ENCODE results near the gene CEP76. TPM values are rescaled to one million over a fixed set of nuclear protein-coding genes. Genes with fewer than 3 reads are reported as not detected.

The CEP76 gene
- total RNA-seq, 1 donor from 2014 or later: 12.4 TPM

DNA sequence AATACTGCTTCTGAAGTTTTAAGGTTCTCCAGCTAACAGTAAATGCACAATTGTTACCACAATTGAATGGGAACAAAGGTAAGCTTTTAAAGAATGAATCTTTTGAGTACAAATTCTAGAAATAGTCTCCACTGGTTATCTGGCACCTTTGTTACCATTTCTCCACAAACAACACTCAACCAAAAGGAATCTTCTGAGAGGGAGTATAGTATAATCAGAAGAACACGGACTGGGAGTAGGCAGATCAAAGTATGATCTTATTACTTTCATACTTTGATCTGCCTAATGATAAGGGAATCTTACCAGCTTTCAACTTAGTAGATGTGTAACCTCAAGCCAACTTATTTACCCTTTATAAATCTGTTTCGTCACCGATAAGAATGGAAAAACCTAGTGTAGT lies 1.4 kb downstream of the CEP76 start:
- peak overlapping the region; percentile 91 for H3K27ac Mint-ChIP-seq
- no peaks in the 10 kb centered on the region for H3K27me3 Mint-ChIP-seq
- no peaks in the 10 kb centered on the region for H3K9me3 Mint-ChIP-seq
- DNase-seq (ENCODE audit: extremely low spot score, unreplicated experiment): no peak
- peaks cover 38% of the 10 kb centered on the region for H3K4me1 Mint-ChIP-seq (ENCODE audit: unreplicated experiment)
- H3K4me3 Mint-ChIP-seq: peak overlapping the region; percentile 96
- peaks cover 15% of the 10 kb centered on the region for H3K36me3 Mint-ChIP-seq
- TF ChIP-seq, protein P1, sequence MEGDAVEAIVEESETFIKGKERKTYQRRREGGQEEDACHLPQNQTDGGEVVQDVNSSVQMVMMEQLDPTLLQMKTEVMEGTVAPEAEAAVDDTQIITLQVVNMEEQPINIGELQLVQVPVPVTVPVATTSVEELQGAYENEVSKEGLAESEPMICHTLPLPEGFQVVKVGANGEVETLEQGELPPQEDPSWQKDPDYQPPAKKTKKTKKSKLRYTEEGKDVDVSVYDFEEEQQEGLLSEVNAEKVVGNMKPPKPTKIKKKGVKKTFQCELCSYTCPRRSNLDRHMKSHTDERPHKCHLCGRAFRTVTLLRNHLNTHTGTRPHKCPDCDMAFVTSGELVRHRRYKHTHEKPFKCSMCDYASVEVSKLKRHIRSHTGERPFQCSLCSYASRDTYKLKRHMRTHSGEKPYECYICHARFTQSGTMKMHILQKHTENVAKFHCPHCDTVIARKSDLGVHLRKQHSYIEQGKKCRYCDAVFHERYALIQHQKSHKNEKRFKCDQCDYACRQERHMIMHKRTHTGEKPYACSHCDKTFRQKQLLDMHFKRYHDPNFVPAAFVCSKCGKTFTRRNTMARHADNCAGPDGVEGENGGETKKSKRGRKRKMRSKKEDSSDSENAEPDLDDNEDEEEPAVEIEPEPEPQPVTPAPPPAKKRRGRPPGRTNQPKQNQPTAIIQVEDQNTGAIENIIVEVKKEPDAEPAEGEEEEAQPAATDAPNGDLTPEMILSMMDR (conservative IDR thresholded peaks at IDR 0.05): no peak

- H3K27me3 Mint-ChIP-seq: no peaks in the 10 kb centered on the region
- no peak for DNase-seq (ENCODE audit: extremely low spot score, unreplicated experiment)
- peaks cover 14% of the 10 kb centered on the region for H3K36me3 Mint-ChIP-seq
- H3K27ac Mint-ChIP-seq: no peak overlapping the region
- H3K4me3 Mint-ChIP-seq: no peak overlapping the region
- TF ChIP-seq, protein P1 (conservative IDR thresholded peaks at IDR 0.05): no peak
- H3K9me3 Mint-ChIP-seq: no peaks in the 10 kb centered on the region
- H3K4me1 Mint-ChIP-seq (ENCODE audit: unreplicated experiment): peaks cover 37% of the 10 kb centered on the region
Measured at GRCh38 chr18:12699747-12700146, 2.8 kb downstream of the CEP76 start.

DNA sequence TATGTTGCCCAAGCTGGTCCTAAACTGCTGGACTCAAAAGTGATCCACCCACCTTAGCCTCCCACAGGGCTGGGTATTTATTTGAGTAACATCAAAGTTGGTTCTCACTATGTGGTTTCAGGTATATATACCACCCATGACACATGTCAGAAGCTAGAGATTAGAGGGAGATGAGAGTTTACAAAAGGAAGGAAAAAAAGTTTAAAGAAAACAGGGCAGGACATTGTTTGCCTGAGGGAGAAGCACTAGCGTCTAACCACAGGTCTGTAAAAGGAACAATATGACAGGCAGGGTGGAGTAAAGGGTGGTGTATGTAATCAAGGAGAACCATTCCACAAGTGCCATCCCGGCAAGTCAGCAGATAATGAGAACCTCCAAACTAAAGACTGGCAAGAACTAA lies 8.5 kb downstream of the CEP76 start:
- no peak for DNase-seq (ENCODE audit: extremely low spot score, unreplicated experiment)
- Mint-ChIP-seq H3K36me3 (peaks cover 11% of the 10 kb centered on the region), H3K4me1 (ENCODE audit: unreplicated experiment) (peaks cover 7% of the 10 kb centered on the region), H3K4me3 (peak overlapping the region; percentile 4), H3K9me3 (no peaks in the 10 kb centered on the region), H3K27me3 (no peaks in the 10 kb centered on the region), H3K27ac (peak overlapping the region; percentile 67)
- TF ChIP-seq, protein P1 (conservative IDR thresholded peaks at IDR 0.05): no peak

DNA sequence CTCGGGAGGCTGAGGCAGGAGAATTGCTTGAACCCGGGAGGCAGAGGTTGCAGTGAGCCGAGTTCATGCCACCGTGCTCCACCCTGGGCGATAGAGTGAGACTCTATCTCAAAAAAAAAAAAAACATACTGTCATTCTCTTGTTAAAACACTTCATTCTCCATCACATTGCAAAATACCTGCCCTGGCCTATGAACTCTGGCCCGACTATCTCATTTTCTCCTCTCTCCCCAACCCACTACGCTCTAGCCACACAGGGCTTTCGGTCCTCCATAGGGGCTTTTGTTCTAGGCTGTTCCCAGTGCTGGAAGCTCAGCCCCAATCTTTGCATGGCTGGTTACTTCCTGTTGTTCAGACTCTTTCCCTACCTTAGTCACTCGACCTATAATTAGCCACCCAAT lies 10.3 kb downstream of the CEP76 start:
- H3K27me3 Mint-ChIP-seq: no peaks in the 10 kb centered on the region
- TF ChIP-seq, protein P1 (conservative IDR thresholded peaks at IDR 0.05): no peak
- H3K4me3 Mint-ChIP-seq: no peak overlapping the region
- no peaks in the 10 kb centered on the region for H3K9me3 Mint-ChIP-seq
- DNase-seq (ENCODE audit: extremely low spot score, unreplicated experiment): no peak
- H3K27ac Mint-ChIP-seq: no peak overlapping the region
- peaks cover 5% of the 10 kb centered on the region for H3K36me3 Mint-ChIP-seq
- H3K4me1 Mint-ChIP-seq (ENCODE audit: unreplicated experiment): no peaks in the 10 kb centered on the region

GRCh38 chr18:12689256-12689850 lies 13.2 kb downstream of the CEP76 start:
- Mint-ChIP-seq H3K36me3 (peaks cover 5% of the 10 kb centered on the region), H3K27me3 (no peaks in the 10 kb centered on the region), H3K27ac (no peak overlapping the region), H3K4me3 (no peak overlapping the region), H3K4me1 (ENCODE audit: unreplicated experiment) (no peaks in the 10 kb centered on the region), H3K9me3 (no peaks in the 10 kb centered on the region)
- no peak for DNase-seq (ENCODE audit: extremely low spot score, unreplicated experiment)
- TF ChIP-seq, protein P1 (conservative IDR thresholded peaks at IDR 0.05): no peak

DNA sequence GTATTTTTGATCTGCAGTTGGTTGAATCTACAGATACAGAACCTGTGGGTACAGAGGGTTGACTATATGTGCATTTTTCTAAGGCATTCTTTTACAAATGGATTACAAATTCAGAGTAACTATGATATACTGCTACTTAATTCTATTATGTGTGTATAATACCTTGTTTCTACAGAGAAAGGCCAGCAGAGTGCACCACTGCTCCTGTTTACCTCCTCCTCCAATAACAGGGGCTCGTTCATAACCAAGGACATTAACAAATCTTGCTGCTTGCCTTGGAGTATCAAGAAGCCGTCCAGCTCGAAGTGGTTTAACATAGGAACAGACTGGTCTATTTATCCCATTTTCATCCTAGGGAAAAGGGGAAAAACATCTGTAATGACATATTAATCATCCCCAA lies 16.4 kb downstream of the CEP76 start:
- Mint-ChIP-seq H3K27ac (no peak overlapping the region), H3K4me1 (ENCODE audit: unreplicated experiment) (no peaks in the 10 kb centered on the region), H3K9me3 (no peaks in the 10 kb centered on the region), H3K4me3 (no peak overlapping the region), H3K27me3 (no peaks in the 10 kb centered on the region), H3K36me3 (peaks cover 3% of the 10 kb centered on the region)
- TF ChIP-seq, protein P1 (conservative IDR thresholded peaks at IDR 0.05): peak; percentile 25
- no peak for DNase-seq (ENCODE audit: extremely low spot score, unreplicated experiment)
